ENCODE data around the gene C1orf74. TPM values are rescaled to one million over a fixed set of nuclear protein-coding genes. Genes with fewer than 3 reads are reported as not detected.
A peak's percentile ranks its signal among the peaks of the same experiment; 100 is the strongest.

C1orf74 gene
- 1 to 10 TPM; 5.0 to 6.8 TPM for total RNA-seq

DNA sequence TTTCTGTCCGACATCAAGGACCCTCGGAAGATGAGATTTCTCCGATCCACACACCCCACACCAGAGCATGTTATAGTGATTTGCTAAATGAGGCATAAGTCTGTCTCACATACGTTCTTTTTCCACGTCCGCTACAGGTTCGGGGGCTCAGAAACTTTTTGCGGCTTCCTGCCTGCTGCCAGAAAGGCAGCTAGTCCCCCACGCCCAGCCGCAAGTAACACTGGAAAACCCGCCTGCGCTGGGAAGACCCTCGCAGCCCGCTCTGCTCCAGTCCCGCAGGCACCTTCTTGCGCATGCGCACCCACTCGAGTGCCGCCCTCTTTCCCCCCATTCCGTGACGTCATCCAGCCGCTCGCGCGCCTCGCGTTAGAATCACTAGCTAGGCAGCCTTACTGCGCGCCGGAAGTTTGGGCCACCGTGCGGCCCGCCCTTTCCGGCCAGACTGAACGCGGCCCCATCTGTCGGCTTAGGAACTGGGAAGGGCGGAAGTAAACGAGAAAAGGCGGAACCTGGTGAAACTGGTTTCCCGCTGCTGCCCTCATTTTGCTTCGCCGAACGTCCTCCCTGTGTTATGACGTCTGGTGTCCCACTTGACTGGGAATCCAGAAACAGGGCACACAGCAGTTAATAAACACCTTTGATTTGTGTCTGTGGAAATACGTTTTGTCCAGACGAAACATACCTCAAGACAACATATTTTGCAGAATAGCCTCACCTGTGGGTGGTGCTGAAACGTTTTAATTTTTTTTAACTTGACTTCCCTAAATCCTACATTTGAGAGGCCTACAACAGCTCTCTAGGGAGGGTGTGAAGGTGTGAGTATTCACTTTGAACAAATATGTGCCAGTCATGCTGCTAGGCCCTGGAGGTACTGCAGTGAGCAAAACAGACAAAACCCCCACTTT, at the start of gene C1orf74:
TSS of gene C1orf74 (minus strand) at position 295 of the 905 bp plus-strand sequence. CDS start 925 bp downstream, outside the sequence.
- 3% methylated on average over 48 of the region's 48 CpGs for WGBS
- TF ChIP-seq POLR2A (IDR thresholded peaks at IDR 0.05) (peak; percentile 65), POLR2AphosphoS5 (IDR thresholded peaks at IDR 0.05) (peak; percentile 99)
- TF ChIP-seq, protein P1, sequence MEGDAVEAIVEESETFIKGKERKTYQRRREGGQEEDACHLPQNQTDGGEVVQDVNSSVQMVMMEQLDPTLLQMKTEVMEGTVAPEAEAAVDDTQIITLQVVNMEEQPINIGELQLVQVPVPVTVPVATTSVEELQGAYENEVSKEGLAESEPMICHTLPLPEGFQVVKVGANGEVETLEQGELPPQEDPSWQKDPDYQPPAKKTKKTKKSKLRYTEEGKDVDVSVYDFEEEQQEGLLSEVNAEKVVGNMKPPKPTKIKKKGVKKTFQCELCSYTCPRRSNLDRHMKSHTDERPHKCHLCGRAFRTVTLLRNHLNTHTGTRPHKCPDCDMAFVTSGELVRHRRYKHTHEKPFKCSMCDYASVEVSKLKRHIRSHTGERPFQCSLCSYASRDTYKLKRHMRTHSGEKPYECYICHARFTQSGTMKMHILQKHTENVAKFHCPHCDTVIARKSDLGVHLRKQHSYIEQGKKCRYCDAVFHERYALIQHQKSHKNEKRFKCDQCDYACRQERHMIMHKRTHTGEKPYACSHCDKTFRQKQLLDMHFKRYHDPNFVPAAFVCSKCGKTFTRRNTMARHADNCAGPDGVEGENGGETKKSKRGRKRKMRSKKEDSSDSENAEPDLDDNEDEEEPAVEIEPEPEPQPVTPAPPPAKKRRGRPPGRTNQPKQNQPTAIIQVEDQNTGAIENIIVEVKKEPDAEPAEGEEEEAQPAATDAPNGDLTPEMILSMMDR (IDR thresholded peaks at IDR 0.05): peak in 2 of 4 experiments; percentile 33 to 36
- Histone ChIP-seq H3K27ac (peak within 1 kb of the TSS; percentile 72 to 88), H3K4me1 (replicated peaks) (peaks cover 30% of the 10 kb centered on the region), H3K9me3 (no peaks in the 10 kb centered on the region), H3K27me3 (replicated peaks; ENCODE audit: insufficient read depth) (no peaks in the 10 kb centered on the region), H3K4me3 (peak within 1 kb of the TSS; percentile 44 to 56), H3K36me3 (no peaks in the 10 kb centered on the region)
- peak; percentile 98 for DNase-seq (ENCODE audit: low spot score)
- intact Hi-C loops (cut with DNase I): loop anchor here (5.0 kb wide), 1 partner anchor 43 kb away; the partner anchor contains the start of gene UTP25

DNA sequence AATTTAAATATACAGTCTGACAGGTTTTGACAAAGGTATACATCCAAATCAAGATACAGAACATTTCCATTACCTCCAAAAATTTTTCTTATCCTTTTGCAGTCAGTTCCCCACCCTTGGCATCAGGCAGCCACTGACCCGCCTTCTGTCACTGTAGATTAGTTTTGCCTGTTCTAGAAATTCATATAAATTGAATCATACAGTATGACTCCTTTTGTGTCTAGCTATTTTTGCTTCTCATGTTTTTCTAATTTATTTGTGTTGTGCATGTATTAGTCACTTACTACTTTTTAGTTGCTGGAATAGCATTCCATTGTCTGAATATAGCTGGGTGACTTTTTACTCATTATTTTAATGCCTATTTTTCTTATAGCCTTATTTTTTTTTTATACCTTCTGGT, 47.3 kb upstream of the C1orf74 start:
- H3K9me3 ChIP-seq: no peaks in the 10 kb centered on the region
- H3K4me1 ChIP-seq (replicated peaks): no peaks in the 10 kb centered on the region
- intact Hi-C loops (cut with DNase I): no loop called here
- H3K27me3 ChIP-seq (replicated peaks; ENCODE audit: insufficient read depth): no peaks in the 10 kb centered on the region
- WGBS: 90% methylated on average over 1 of the region's 1 CpG
- DNase-seq (ENCODE audit: low spot score): no peak
- H3K36me3 ChIP-seq: no peaks in the 10 kb centered on the region
- TF ChIP-seq POLR2A (IDR thresholded peaks at IDR 0.05) (no peak), POLR2AphosphoS5 (IDR thresholded peaks at IDR 0.05) (no peak)
- TF ChIP-seq, protein P1 (IDR thresholded peaks at IDR 0.05): no peak
- H3K4me3 ChIP-seq: no peak overlapping the region
- no peak overlapping the region for H3K27ac ChIP-seq

DNA sequence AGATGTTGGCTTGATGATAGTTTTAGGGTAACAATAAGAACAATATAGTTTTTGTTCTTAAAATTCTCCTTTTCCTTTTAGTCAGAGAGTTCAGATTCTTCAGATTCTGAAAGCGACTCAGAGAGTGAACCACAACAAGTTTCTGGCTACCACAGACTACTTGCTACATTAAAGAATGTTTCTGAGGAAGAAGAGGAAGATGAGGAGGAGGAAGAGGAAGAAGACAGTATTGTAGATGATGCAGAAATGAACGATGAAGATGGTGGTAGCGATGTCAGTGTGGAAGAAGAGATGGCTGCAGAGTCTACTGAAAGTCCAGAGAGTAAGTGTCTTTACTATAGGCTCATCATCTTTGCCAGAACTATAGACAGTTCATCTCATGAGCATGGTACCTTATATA, 46.4 kb upstream of the C1orf74 start:
- Histone ChIP-seq H3K9me3 (no peaks in the 10 kb centered on the region), H3K4me1 (replicated peaks) (no peaks in the 10 kb centered on the region), H3K36me3 (no peaks in the 10 kb centered on the region), H3K27me3 (replicated peaks; ENCODE audit: insufficient read depth) (no peaks in the 10 kb centered on the region), H3K4me3 (no peak overlapping the region), H3K27ac (no peak overlapping the region)
- DNase-seq (ENCODE audit: low spot score): no peak
- TF ChIP-seq POLR2A (IDR thresholded peaks at IDR 0.05) (no peak), POLR2AphosphoS5 (IDR thresholded peaks at IDR 0.05) (no peak)
- TF ChIP-seq, protein P1 (IDR thresholded peaks at IDR 0.05): no peak
- intact Hi-C loops (cut with DNase I): no loop called here
- 98% methylated on average over 3 of the region's 3 CpGs for WGBS

DNA sequence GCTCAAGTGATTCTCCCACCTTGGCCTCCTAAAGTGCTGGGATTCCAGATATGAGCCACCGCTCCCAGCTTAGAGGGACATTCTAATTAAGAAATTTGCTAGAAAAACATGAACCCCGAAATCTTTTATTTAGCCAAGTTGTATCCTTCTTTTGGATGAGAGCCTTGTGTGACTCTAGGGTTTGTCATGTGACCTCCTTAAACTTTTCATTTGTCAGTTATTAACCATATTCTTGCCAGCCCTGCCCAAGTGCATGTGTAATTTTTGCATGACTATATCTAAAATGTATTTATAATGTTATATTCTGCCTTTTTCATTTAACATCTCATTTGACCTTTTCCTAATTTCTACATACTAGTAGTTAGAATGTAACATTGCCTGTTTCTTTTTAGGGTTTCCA, 45.4 kb upstream of the C1orf74 start:
- Histone ChIP-seq H3K27me3 (replicated peaks; ENCODE audit: insufficient read depth) (no peaks in the 10 kb centered on the region), H3K4me1 (replicated peaks) (no peaks in the 10 kb centered on the region), H3K9me3 (no peaks in the 10 kb centered on the region), H3K4me3 (no peak overlapping the region), H3K36me3 (no peaks in the 10 kb centered on the region), H3K27ac (no peak overlapping the region)
- TF ChIP-seq, protein P1 (IDR thresholded peaks at IDR 0.05): no peak
- no peak for TF ChIP-seq POLR2AphosphoS5 (IDR thresholded peaks at IDR 0.05)
- TF ChIP-seq POLR2A (IDR thresholded peaks at IDR 0.05): no peak
- no peak for DNase-seq (ENCODE audit: low spot score)
- WGBS: 92% methylated on average over 2 of the region's 2 CpGs
- intact Hi-C loops (cut with DNase I): loop anchor here (5.0 kb wide), 1 partner anchor 42 kb away; no protein-coding TSS in a partner anchor

All from prostate gland (tissue), 2 donors.